GM04503 (cell line): ENCODE results near the gene TMEM121.
"Not testable (repeated sequence)": the region's sequence is repeated elsewhere in the genome, so short reads cannot be mapped to it uniquely, and the experiment has no call there.

Experiments
- DNase-seq: peaks from one replicate; pipeline ENCODE4 v3.0.0-alpha.2; 2012; ENCODE audit warnings: low read depth

The TMEM121 gene

DNA sequence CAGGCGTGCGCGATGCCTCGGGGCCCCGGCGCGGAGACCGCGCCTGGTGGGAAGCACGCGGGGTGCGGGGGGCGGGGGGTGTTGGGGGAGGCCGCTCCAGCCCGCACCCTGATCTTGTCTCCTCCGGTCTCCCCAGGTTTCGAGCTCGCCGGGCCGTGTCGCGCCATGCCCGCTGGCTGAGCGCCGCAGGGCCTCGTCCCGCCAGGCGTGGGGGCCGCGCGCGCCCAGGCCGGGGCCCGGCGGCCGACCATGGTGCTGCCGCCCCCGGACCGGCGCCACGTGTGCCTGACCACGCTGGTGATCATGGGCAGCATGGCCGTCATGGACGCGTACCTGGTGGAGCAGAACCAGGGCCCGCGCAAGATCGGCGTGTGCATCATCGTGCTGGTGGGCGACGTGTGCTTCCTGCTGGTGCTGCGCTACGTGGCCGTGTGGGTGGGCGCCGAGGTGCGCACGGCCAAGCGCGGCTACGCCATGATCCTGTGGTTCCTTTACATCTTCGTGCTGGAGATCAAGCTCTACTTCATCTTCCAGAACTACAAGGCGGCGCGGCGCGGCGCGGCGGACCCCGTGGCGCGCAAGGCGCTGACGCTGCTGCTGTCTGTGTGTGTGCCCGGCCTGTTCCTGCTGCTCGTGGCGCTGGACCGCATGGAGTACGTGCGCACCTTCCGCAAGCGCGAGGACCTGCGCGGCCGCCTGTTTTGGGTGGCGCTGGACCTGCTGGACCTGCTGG lies 2.4 kb downstream of the TMEM121 start:
- DNase-seq: no peak

DNA sequence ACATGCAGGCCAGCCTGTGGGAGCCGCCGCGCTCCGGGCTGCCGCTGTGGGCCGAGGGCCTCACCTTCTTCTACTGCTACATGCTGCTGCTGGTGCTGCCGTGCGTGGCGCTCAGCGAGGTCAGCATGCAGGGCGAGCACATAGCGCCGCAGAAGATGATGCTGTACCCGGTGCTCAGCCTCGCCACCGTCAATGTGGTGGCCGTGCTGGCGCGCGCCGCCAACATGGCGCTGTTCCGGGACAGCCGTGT lies 2.9 kb downstream of the TMEM121 start:
- no peak for DNase-seq

DNA sequence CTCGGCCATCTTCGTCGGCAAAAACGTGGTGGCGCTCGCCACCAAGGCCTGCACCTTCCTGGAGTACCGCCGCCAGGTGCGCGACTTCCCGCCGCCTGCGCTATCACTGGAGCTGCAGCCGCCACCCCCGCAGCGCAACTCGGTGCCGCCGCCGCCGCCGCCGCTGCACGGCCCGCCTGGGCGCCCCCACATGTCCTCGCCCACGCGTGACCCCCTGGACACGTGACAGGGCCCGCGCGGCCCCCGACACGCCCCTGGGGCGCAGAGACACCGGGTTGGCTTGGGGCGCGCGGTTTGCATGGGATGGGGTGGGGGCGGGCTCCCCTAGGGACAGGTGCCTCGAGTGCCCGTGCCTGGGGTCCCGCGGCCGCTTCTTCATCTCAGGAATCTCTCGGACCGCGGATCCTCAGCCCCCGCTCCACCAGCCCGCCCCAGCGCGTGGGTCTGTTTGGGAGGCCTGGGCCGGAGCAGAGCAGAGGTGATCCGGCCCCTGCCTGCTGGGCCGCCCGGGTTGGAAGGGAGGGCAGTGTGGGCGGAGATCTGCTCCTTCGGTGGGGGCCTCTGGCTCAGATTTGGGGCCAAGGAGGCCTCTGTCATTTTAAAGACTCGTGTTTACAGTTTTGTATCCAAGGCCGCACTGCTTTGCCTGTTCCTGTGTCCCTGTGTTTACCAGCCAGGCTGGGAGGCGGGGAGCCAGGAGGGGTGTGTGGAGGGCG lies 3.3 kb downstream of the TMEM121 start:
- DNase-seq: no peak

DNA sequence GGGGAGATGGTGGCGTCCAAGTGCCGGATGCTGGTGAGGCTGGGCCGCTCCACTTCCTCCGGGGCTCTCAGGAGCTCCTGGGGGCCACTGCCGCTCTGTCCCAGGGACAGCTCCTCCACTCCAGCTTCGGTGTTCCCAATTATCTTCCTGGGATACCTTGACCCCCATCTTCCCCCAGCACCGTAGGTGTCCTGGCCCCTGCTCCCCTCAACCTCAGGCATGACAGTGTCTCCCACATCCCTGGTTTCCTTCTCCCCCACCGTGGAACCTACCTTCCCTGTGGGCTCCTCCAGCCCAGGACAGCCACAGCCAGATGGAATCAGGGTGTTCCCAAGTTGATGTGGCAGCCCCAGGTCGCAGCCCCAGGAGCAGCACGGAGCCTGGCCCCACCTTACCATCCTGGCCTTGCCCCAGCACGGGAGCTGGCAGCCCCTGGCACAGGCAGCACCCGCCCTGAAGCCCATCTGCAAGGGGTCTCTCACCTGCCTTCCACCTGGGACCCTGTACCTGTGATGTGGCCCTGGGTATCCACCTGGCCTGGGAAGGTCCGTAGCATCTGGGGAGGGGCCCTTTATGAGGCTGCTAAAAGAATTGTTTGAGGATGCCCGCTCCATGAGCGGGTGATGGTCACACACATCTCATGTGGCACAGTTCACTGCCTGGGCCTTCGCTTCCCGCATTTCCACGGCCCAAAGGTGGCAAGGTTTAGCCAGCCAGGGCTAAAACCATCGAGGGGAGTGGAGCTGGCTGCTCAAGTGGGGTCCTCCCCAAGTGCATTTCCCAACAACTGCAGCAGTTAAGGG lies 4.1 kb downstream of the TMEM121 start:
- DNase-seq: no peak

DNA sequence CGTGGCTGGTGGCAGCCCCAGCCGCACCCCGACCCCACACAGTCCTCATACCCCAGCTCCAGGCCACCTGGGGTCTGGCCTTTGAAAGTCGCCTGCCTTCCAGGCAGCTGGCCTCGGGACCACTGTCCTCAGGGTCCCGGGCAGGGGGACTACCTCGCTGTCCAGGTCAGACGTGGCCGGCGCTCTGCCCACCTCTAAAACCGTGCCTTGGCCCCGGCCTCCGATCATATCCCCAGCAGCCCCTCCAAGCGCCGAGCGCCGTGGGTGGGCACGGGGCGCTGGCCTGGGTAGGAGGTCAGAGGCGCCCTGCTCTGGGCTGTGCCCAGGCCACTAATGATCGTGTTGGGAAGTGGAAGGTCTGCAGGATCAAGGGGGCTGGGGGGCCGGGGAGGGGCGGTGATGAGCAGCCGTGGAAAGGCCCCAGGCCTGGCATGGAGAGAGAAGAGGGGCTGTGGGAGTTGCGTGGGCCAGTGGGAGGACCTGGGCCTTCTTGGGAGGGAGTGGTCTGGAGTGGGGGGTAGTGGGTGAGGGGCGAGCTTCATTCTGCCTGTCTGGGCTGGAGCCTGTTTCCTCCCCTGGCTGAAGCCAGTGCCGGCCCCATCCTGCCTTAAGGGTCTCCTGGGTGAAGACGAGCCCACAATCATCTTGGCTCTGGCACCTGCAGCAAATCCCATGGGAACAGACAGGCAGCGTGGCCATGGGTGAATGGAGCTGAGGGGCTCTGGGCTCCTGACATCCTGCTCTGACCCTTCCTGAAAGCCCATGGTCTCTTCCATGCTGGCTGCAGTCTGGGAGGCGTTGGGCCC lies 4.9 kb downstream of the TMEM121 start:
- DNase-seq: no peak

DNA sequence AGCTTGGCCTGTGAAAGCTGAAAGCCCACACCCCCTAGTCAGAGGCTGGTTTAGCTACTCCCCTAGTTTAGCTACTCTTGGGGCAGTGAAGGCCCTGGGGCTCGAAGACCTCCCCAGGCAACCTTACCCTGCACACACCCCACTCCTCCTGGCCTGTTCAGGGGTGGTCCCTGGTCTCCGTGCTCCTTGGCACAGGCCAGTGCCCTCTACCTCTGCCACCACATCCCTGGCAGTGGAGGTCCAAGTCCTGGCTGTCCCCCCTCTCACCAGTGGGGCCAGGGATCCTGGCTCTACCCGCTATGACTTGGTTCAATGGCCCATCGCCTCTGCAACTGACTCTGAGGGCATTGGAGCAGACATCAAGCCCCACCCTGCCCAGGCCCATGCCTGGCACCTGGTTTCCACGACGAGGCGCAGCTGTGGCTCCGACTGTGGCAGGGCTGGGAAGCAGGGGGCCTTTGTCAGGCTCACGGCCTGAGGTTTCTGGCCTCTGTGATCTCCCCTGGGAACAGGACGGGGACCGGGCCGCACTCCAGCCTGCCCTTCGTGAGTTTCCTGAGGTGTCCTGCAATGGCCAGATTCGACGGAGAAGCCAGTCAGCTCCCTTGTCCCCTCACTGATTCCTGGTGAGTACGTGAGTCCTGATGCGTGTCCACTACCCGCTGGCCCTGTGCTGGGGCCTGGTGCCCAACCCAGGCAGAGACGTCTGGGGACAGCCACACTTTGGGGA lies 5.7 kb downstream of the TMEM121 start:
- DNase-seq: no peak

DNA sequence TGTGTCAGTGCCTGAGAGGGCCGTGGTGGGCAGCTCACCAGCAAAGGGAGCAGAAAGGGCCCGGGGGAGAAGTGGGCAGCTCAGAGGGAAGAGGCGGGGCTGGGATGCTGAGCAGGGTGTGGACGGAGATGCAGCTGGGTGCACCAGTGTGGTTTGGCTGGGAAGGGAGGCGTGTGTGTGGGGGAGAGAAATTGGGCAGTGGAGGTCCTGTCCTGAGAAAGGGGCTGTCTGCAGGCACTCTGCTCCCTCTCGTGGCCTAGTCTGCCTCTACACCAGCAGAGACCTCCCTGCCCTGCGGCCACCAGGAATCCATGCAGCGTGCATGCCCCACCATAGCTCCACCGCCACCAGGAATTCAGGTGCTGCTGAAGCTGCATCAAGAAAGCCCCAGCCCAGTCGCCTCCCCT lies 6.4 kb downstream of the TMEM121 start:
- no peak for DNase-seq

DNA sequence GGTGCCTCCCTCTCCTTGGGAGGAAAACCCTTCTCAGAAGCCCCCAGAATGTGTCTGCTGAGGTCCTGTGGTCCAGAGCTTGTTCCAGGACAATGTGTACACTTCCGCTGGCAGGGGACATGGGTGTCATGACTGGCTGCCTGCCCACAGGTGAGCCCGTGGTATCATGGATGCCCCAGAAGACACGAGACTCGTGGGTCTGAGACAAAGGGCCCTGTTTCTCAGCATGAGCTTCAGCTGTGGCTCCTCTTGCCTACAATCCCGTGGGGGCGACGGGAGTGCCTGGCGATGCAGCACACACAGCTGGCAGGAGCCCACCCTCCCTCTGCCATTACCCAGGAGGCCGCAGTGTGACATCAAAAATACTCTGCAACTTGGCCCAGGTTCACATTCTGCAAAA lies 7.0 kb downstream of the TMEM121 start:
- DNase-seq: no peak

DNA sequence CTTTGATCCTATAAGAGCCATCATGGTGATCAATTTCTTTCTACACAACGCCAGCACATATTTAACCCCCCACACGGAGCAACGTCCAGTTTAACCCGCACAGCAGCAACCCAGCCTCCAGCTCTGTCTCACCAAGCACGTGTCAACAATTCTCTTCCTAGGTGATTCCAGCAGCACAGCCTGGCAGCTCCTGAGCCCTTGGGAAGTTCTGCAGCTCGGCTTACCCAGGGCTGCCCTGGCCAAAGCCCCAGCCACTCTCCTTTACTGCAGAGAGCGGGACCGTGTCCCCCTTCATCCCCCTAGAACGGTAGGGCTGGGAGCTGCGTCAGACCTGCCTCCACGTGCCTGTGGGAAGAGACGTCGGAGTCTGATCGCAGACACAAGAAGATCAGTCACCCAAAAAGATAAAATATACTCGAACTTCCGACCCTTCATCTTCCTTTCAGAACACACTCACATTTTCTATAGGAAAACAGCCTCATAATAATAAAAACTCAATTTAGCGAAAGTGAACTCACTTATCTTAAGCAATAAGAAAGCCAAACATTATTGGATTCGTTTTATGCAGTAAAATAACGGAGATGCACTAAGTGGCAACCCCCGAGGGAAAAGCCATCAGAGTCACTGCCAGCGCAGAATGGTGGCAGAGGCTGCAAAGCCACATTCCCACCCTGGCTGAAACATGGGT lies 7.6 kb downstream of the TMEM121 start:
- no peak for DNase-seq

DNA sequence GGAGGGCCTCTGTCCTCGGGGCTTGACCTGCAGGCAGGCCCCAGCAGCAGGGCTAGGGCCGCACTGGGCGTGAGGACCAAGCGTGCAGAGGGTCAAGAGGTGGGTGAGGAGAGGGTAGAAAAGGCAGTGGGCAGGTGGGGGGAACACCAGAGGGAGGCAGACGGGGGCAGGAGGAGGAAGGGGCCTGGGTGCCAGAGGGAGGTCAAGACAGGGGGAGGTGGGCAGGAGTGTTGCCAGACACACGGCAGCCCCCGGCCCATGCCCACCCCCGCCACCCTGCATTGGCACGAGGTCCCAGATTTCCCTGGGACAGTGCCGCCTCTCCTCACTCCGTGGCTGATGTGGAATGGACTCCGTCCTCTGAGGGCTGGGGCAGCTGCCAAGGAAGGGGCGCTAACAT lies 8.2 kb downstream of the TMEM121 start:
- DNase-seq: no peak

DNA sequence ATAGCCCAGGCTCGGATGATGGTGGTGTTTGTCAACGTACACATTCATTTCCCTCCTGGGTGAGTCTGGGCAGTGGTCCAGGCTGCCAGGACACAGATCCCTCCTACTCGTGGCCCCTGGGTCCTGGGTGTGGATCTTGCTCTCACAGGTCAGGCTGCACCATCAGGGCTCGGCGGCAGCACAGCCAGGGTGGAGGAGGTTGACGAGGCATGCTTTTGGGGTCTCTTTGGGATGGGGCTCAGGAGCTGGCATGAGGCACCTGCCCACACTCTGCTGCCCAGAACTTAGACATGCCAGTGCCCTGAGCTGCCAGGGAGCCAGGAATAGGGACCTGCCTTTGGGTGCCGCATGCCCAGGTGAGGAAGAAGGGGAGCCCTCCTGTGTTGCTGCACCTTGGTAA lies 9.7 kb downstream of the TMEM121 start:
- no peak for DNase-seq

DNA sequence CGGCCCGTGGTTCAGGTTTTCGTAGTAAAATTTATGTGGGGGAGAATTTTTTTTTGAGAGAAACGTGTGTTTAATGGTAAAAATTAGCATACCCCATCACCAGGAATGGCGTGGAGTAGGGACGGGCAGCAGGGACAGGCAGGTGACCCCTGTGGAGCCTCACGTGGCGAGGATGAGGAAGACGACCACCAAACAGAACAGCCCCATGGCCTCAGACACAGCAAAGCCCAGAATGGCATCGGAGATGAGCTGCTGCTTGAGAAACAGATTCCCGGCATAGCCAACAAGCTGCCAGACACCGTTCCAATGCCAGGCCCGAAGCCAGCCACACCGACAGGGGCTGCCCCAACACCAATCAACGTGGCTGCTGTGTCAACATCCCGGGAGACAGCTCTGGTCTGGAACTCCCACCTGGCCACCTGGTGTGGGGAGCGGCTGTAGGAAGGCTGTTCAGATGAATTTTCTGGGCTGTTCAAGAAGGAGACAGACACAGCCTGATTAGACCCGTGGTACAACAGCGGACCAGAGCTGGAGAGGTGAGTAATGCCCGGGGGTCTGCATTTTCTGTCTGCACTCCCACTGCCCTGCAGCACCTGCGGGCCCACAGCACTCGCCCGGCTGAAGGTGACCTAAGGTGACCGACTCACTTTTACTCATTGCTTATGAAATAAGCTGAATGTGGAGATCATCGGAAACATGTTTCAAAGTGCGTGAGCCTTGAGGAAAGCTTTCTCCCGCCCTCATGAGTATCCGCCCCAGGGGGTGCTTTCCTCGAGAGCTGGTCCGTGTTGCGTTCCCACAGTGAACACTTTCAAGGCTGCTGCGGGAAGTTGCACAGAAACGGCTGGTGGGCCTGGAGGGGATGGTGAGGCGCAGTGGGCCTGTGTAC lies 10.6 kb downstream of the TMEM121 start:
- DNase-seq: no peak

DNA sequence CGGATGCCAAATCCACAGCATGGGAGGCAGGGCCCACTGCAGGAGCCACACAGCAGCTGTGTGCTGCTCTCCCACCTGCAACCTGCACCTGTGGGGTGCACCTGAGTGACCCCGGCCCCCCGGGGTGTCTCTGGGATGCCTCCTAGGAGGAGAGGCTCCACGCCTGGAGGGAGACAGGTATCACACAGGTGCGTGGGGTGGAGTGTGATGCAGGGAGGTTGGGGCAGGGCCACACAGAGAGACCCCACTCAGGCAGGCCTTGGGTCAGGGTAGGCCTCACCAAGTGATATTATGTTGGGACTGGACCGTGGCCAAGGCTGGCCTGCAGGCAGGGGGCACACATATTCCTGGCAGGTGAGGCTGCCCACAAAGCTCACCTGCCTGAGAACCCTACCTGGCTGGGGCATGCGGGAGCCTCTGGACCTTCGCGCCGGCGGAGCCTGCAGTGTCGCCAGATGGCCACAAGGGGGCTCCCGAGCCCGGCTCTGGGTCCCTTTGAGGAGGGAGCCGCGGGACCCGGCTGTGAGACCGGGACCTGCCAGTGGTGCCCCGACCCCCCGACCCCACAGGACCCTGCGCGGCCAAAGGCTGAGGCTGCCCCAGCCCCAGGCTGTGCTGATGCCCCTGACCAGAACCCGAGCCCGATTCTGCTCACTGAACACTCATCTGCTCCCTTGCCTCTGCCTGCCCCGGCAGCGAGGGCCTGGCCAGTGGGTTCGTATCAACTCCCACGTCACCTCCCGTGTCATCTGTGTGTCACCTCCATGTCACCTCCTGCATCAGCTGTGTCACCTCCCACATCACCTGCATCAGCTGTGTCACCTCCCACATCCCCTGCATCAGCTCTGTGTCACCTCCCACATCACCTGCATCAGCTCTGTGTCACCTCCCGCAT lies 11.4 kb downstream of the TMEM121 start:
- no peak for DNase-seq

DNA sequence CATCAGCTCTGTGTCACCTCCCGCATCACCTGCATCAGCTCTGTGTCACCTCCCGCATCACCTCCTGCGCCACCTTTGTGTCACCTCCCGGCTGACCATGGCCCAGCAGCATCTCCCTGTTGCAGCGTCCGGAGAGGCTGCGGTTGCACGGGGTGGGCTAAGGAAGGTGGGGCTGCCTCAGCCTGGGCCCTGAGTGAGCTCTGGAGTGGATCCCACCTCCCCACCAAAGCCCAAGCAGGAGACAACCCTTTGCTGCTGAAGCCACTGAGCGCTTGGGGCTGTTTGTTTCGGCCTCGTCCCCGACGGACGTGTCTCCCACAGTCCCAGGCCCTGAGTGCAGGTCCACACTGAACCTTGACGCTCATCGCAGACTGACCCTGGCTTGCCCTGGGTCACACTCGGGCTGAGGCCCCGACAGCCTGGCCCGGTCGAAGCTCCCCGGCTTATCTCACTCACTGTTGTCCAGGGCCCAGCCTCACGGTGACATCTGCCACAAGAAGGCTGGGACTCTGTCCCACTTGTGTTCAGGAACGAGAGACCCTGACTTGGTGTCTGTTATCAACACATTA lies 12.2 kb downstream of the TMEM121 start:
- no peak for DNase-seq

DNA sequence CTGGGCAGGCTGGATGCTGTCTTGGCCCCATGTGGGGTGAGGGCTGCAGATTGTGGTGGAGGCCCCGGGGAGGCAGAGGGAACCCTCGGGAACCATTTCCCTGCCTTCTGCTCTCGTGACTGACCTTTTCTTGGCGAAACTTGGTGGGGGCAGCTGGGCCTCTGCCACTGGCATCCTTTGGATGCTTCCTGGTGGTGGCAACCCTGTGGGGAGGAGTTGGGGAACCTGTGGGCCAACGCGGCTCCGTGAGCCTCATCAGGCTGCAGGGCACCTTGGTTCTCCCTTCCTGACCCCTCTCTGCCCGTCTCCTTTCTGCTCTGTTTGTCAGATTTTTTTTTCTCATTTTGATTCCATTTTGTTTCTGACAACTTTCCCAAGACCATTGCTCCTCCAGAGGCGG lies 14.4 kb downstream of the TMEM121 start:
- no peak for DNase-seq

DNA sequence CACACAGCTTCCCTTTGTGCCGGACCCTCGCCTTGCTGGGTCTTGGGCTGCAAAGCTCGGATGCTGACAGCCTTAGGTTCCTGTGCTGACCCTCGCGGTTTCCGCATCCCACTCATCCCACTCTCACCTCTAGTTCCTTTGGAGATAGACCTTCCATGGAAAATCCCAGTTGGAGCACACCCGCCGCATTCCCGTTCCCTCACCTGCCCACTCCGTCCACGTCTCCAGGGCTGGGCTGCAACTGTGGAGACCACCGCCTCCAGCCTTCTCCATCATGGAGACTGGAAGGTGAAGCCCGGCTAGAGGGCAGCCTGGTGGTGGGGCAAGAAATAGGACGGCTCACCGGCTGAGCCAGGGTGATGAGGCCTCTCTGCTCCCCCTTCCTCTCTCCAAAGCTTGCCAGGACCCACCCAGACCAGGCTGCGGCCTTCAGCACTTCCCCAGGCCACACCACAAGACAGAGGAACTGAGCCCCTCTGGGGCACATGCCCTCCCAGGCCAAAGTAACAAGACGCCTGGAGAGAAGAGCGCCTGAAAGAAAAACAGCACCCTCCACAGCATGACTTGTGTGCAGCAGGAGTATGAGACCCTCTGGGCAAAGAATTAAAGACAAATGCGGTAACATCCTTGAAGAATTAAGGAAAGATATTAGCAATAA lies 15.0 kb downstream of the TMEM121 start:
- no peak for DNase-seq

DNA sequence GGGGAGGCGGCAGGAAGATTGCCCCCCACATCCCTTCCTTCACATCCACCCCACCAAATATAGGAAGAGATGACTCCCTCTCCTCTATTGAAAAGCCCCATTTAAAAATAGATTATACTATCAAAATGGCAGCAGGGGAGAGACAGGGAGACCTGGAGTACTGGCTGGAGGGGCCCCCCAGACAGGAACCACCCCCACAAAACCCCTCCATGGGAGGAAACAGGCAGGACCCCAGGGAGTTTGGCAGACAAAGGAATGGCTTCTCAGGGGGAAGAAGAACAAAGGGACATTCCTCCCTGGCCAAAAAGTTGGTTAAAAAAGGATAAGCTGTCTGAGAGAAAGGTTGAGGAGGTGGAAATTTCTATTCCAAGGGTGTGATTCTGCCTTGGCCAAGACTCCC lies 19.3 kb downstream of the TMEM121 start:
- not testable (repeated sequence) for DNase-seq

DNA sequence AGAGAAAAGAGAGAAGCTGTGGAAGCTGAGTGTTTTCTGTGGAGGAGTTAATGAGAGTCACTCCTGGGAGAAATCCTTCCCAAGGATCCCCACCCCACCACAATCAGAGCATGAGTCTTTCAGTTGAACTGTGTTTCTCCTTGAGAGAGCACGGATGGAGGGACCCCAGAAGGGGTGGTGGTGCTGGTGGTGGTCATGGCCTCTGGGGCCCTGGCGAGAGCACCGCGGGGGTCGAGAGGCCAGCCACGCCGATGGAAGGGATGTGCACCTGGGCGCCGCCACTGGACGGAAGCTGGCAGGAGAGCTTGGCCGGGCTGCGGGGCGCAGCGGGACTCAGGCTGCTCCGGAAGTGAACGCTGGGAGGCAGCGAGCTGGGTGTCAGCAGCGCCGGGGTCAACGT lies 20.0 kb downstream of the TMEM121 start:
- not testable (repeated sequence) for DNase-seq
